Spleen (tissue), 7 donors: ENCODE data around the gene TTC39A.

ENCODE experiments used
- CTCF ChIP-seq, 11 experiments: fragments of 200-600 bp in 7 of 11; fragments of 450-650 bp in 4 of 11; sonication (generic) in 4 of 11; IDR thresholded peaks in 8 of 11; conservative IDR thresholded peaks in 3 of 11; 1 replicate in 7 of 11; 2 replicates in 4 of 11; pipeline versions ENCODE4 v1.4.0 to v1.8.0; 2016 to 2021; ENCODE audit warnings: antibody characterized with exemption in 11 of 11, inconsistent platforms in 4 of 11, mild to moderate bottlenecking in 1 of 11
- POLR2A ChIP-seq, 3 donors: fragments of 450-650 bp; IDR thresholded peaks; one replicate each; pipeline ENCODE4 v1.5.1; 2017; ENCODE audit warnings: antibody characterized with exemption in 3 of 3, mild to moderate bottlenecking in 1 of 3
- donor health status: DM: no; HTN: no; CAD: no; lungs with moderate emphysema.
- donor health status: DM: no; HTN: no; CAD: no.
- donor health status: DM: no; HTN: no; CAD: no.

- TF ChIP-seq CTCF (IDR thresholded peaks at IDR 0.05 in 8 of 11, conservative IDR thresholded peaks at IDR 0.05 in 3 of 11) (no peak), POLR2A (IDR thresholded peaks at IDR 0.05) (no peak)
Measured at GRCh38 chr1:51324251-51325010, 5.9 kb downstream of the TTC39A start.
